ENCODE results near the gene KCNG2.
A peak's percentile ranks its signal among the peaks of the same experiment; 100 is the strongest.

Gene KCNG2

GRCh38 chr18:79882522-79883241 is 84.9 kb downstream of the KCNG2 start:
- H3K4me1 Mint-ChIP-seq: no peaks in the 10 kb centered on the region
- no peak overlapping the region for H3K4me3 Mint-ChIP-seq
- no peak for DNase-seq
- peaks cover 3 to 4% of the 10 kb centered on the region in 2 donors for H3K9me3 Mint-ChIP-seq
- no peaks in the 10 kb centered on the region for H3K27me3 Mint-ChIP-seq
- ATAC-seq (replicated peaks): no peak
- H3K27ac Mint-ChIP-seq: no peak overlapping the region
- no peaks in the 10 kb centered on the region for H3K36me3 Mint-ChIP-seq

GRCh38 chr18:79883461-79884293 is 85.9 kb downstream of the KCNG2 start:
- Mint-ChIP-seq H3K27me3 (no peaks in the 10 kb centered on the region), H3K4me3 (no peak overlapping the region)

GRCh38 chr18:79884294-79884962 is 86.7 kb downstream of the KCNG2 start:
- H3K27ac Mint-ChIP-seq: no peak overlapping the region
- peaks cover 2 to 5% of the 10 kb centered on the region in 2 donors for H3K36me3 Mint-ChIP-seq
- DNase-seq (no peak), ATAC-seq (replicated peaks) (no peak)
- peaks cover 7 to 9% of the 10 kb centered on the region in 2 donors for H3K9me3 Mint-ChIP-seq
- no peaks in the 10 kb centered on the region for H3K4me1 Mint-ChIP-seq
- no peaks in the 10 kb centered on the region for H3K27me3 Mint-ChIP-seq
- no peak overlapping the region for H3K4me3 Mint-ChIP-seq

More at GRCh38 chr18:79883461-79884293, 85.9 kb downstream of the KCNG2 start:
- H3K4me1 Mint-ChIP-seq: no peaks in the 10 kb centered on the region
- H3K27ac Mint-ChIP-seq: no peak overlapping the region
- DNase-seq (no peak), ATAC-seq (replicated peaks) (no peak)
- peaks cover 4 to 6% of the 10 kb centered on the region in 2 donors for H3K9me3 Mint-ChIP-seq
- H3K36me3 Mint-ChIP-seq: peaks cover 0 to 2% of the 10 kb centered on the region in 2 donors

- Mint-ChIP-seq H3K4me3 (no peak overlapping the region), H3K4me1 (no peaks in the 10 kb centered on the region), H3K27me3 (no peaks in the 10 kb centered on the region), H3K9me3 (peaks cover 11 to 12% of the 10 kb centered on the region in 2 donors), H3K27ac (no peak overlapping the region), H3K36me3 (peaks cover 2 to 5% of the 10 kb centered on the region in 2 donors)
- DNase-seq (no peak), ATAC-seq (replicated peaks) (peak in 1 of 2 donors; percentile 21)
Observed at GRCh38 chr18:79884963-79885728, 87.4 kb downstream of the KCNG2 start.

- Mint-ChIP-seq H3K36me3 (peaks cover 4 to 6% of the 10 kb centered on the region in 2 donors), H3K27me3 (no peaks in the 10 kb centered on the region), H3K4me3 (no peak overlapping the region)
Observed at GRCh38 chr18:79887181-79888000, 89.7 kb downstream of the KCNG2 start.

GRCh38 chr18:79888016-79888415 is 90.3 kb downstream of the KCNG2 start:
- DNase-seq (no peak), ATAC-seq (replicated peaks) (no peak)
- Mint-ChIP-seq H3K4me3 (no peak overlapping the region), H3K4me1 (no peaks in the 10 kb centered on the region), H3K9me3 (peaks cover 30 to 34% of the 10 kb centered on the region in 2 donors), H3K27ac (no peak overlapping the region), H3K27me3 (no peaks in the 10 kb centered on the region), H3K36me3 (peaks cover 4 to 10% of the 10 kb centered on the region in 2 donors)

More at GRCh38 chr18:79887181-79888000, 89.7 kb downstream of the KCNG2 start:
- Mint-ChIP-seq H3K27ac (no peak overlapping the region), H3K4me1 (no peaks in the 10 kb centered on the region), H3K9me3 (peaks cover 24 to 28% of the 10 kb centered on the region in 2 donors)
- ATAC-seq (replicated peaks) (no peak), DNase-seq (no peak)

GRCh38 chr18:79889569-79889968 is 91.8 kb downstream of the KCNG2 start:
- no peaks in the 10 kb centered on the region for H3K27me3 Mint-ChIP-seq
- no peaks in the 10 kb centered on the region for H3K4me1 Mint-ChIP-seq
- H3K36me3 Mint-ChIP-seq: peaks cover 10% of the 10 kb centered on the region in 2 donors
- DNase-seq (no peak), ATAC-seq (replicated peaks) (no peak)
- H3K27ac Mint-ChIP-seq: no peak overlapping the region
- H3K4me3 Mint-ChIP-seq: no peak overlapping the region
- H3K9me3 Mint-ChIP-seq: peaks cover 46 to 47% of the 10 kb centered on the region in 2 donors

GRCh38 chr18:79890674-79891073 is 92.9 kb downstream of the KCNG2 start:
- Mint-ChIP-seq H3K27ac (peak overlapping the region; percentile 37), H3K4me1 (no peaks in the 10 kb centered on the region), H3K27me3 (no peaks in the 10 kb centered on the region), H3K36me3 (peaks cover 10 to 14% of the 10 kb centered on the region in 2 donors), H3K9me3 (peaks cover 57 to 58% of the 10 kb centered on the region in 2 donors), H3K4me3 (no peak overlapping the region)
- ATAC-seq (replicated peaks) (no peak), DNase-seq (no peak)

GRCh38 chr18:79896738-79897137 is 99.0 kb downstream of the KCNG2 start:
- ATAC-seq (replicated peaks) (no peak), DNase-seq (no peak)
- Mint-ChIP-seq H3K36me3 (peaks cover 28 to 38% of the 10 kb centered on the region in 2 donors), H3K9me3 (peaks cover 44 to 51% of the 10 kb centered on the region in 2 donors), H3K27me3 (no peaks in the 10 kb centered on the region), H3K4me1 (peaks cover 2 to 7% of the 10 kb centered on the region in 2 donors), H3K27ac (no peak overlapping the region), H3K4me3 (no peak overlapping the region)

- Mint-ChIP-seq H3K4me1 (peaks cover 3 to 11% of the 10 kb centered on the region in 2 donors), H3K36me3 (peaks cover 41 to 46% of the 10 kb centered on the region in 2 donors), H3K27ac (peak overlapping the region; percentile 66), H3K9me3 (peaks cover 36 to 41% of the 10 kb centered on the region in 2 donors), H3K27me3 (no peaks in the 10 kb centered on the region), H3K4me3 (no peak overlapping the region)
- ATAC-seq (replicated peaks) (no peak), DNase-seq (no peak)
Observed at GRCh38 chr18:79897940-79898625, 100.3 kb downstream of the KCNG2 start.

GRCh38 chr18:79898952-79899608 is 101.3 kb downstream of the KCNG2 start:
- Mint-ChIP-seq H3K9me3 (peaks cover 27 to 31% of the 10 kb centered on the region in 2 donors), H3K4me1 (peaks cover 3 to 11% of the 10 kb centered on the region in 2 donors), H3K27me3 (no peaks in the 10 kb centered on the region), H3K36me3 (peaks cover 40 to 50% of the 10 kb centered on the region in 2 donors), H3K27ac (no peak overlapping the region), H3K4me3 (no peak overlapping the region)
- DNase-seq (no peak), ATAC-seq (replicated peaks) (no peak)
